ENCODE results near the gene PLIN1. TPM values are rescaled to one million over a fixed set of nuclear protein-coding genes. Genes with fewer than 3 reads are reported as not detected.

PLIN1 gene
- total RNA-seq, 1 donor from 2014 or later: 1.6 TPM

DNA sequence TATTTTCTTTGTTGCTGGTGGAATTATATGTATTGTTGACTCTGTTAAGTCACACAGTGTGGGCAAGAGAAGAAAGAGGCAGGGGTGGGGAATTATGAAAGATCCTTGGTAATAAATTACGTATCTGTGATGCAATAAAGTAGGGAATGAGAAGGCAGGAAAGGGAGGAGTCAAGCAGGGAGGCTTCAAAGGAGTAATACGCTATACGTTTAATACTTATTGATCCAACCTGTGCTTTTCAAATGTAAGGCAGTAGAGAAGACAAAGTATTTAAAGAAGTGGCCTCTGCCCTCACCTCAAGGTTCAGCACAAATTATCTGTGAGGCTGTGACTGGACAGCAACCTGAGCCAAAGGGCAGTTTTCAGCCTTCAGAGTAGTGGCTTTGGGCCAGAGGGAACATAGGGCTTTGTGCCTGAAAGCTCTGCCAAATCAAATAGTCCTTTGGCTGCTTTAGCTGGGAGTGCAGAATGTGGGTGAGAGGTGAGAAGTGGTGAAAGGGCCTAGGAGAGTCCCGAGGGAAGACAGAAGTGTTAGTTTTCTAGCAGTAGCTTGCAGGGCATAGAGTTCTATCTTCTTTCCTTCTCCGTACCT is 1.2 kb upstream of the PLIN1 start:
- no peaks in the 10 kb centered on the region for H3K27me3 ChIP-seq (ENCODE audit: low read depth)
- peaks cover 45% of the 10 kb centered on the region for H3K4me1 ChIP-seq
- H3K27ac ChIP-seq (replicated peaks): peak overlapping the region; percentile 88
- H3K36me3 ChIP-seq: peaks cover 6% of the 10 kb centered on the region
- H3K4me3 ChIP-seq: no peak overlapping the region
- peak; percentile 42 for DNase-seq
- H3K9me3 ChIP-seq (replicated peaks): no peaks in the 10 kb centered on the region
- TF ChIP-seq, protein P1, sequence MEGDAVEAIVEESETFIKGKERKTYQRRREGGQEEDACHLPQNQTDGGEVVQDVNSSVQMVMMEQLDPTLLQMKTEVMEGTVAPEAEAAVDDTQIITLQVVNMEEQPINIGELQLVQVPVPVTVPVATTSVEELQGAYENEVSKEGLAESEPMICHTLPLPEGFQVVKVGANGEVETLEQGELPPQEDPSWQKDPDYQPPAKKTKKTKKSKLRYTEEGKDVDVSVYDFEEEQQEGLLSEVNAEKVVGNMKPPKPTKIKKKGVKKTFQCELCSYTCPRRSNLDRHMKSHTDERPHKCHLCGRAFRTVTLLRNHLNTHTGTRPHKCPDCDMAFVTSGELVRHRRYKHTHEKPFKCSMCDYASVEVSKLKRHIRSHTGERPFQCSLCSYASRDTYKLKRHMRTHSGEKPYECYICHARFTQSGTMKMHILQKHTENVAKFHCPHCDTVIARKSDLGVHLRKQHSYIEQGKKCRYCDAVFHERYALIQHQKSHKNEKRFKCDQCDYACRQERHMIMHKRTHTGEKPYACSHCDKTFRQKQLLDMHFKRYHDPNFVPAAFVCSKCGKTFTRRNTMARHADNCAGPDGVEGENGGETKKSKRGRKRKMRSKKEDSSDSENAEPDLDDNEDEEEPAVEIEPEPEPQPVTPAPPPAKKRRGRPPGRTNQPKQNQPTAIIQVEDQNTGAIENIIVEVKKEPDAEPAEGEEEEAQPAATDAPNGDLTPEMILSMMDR (IDR thresholded peaks at IDR 0.05; ENCODE audit: borderline replicate concordance): no peak
- intact Hi-C loops (cut with micrococcal nuclease): no loop called here

DNA sequence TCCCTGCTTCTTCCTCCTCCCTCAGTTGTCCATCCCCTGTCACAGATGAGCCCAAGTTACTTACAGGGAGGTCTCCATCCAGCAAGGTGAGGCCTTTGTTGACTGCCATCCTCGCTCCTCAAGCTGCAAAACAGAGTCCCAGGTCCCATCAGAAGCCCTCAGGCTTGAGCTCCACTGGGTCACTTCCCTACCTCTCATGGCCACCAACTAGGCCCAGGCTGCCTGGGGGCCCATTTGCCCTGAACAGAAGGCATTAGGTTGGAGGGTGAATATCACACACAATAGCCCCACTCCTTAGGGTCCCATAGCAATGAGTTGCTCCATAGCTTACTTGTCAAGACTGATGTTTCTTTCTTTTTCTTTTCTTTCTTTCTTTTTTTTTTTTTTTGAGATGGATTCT is 1.8 kb downstream of the PLIN1 start:
- H3K36me3 ChIP-seq: no peaks in the 10 kb centered on the region
- H3K27ac ChIP-seq (replicated peaks): no peak overlapping the region
- intact Hi-C loops (cut with micrococcal nuclease): no loop called here
- DNase-seq: no peak
- H3K9me3 ChIP-seq (replicated peaks): no peaks in the 10 kb centered on the region
- no peak overlapping the region for H3K4me3 ChIP-seq
- no peaks in the 10 kb centered on the region for H3K27me3 ChIP-seq (ENCODE audit: low read depth)
- TF ChIP-seq, protein P1 (IDR thresholded peaks at IDR 0.05; ENCODE audit: borderline replicate concordance): no peak
- peaks cover 34% of the 10 kb centered on the region for H3K4me1 ChIP-seq

DNA sequence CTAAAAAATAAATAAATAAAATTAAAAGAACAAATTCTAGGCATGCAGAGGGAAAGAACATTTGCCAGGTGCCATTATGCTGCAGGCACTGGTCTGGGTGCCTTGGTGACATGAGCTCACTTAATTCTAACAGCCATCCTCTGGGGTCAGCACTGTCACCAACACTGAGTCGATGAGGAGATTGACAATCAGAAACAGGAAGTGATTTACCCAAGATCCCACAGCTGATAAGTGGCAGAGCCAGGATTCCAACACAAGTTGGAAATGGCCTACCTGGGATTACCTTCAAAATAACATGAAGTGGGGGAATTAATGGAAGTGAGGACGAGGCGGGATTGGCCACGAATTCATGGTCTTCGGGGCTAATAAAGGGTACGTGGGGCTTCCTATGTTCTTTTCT is 3.6 kb downstream of the PLIN1 start:
- intact Hi-C loops (cut with micrococcal nuclease): no loop called here
- Histone ChIP-seq H3K4me3 (no peak overlapping the region), H3K27me3 (ENCODE audit: low read depth) (no peaks in the 10 kb centered on the region)

DNA sequence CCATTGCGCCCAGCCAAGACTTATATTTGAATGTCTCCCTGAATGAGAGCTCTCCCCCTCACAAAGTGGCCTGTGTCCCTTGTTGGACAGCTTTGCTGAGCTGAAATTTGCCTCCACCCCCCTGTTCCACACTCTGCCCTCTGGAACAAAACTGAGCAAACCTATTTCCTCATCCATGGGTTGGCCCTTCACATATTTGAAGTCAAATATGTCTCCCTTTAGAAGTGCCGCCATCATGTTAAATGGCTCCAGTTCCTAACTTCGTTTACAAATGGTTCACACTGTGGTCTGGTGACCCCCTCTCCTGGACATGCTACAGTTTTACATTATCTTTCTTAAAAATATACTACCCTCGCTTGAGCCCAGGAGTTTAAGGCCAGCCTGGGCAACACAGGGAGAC is 4.6 kb downstream of the PLIN1 start:
- H3K27me3 ChIP-seq (ENCODE audit: low read depth): no peaks in the 10 kb centered on the region
- intact Hi-C loops (cut with micrococcal nuclease): no loop called here
- no peaks in the 10 kb centered on the region for H3K36me3 ChIP-seq
- H3K4me3 ChIP-seq: no peak overlapping the region
- TF ChIP-seq, protein P1 (IDR thresholded peaks at IDR 0.05; ENCODE audit: borderline replicate concordance): no peak
- peaks cover 5% of the 10 kb centered on the region for H3K4me1 ChIP-seq
- H3K27ac ChIP-seq (replicated peaks): no peak overlapping the region
- H3K9me3 ChIP-seq (replicated peaks): no peaks in the 10 kb centered on the region
- DNase-seq: no peak

More for the DNA sequence above, 3.6 kb downstream of the PLIN1 start:
- Histone ChIP-seq H3K4me1 (peaks cover 16% of the 10 kb centered on the region), H3K36me3 (no peaks in the 10 kb centered on the region), H3K27ac (replicated peaks) (no peak overlapping the region), H3K9me3 (replicated peaks) (no peaks in the 10 kb centered on the region)
- TF ChIP-seq, protein P1 (IDR thresholded peaks at IDR 0.05; ENCODE audit: borderline replicate concordance): no peak
- no peak for DNase-seq

DNA sequence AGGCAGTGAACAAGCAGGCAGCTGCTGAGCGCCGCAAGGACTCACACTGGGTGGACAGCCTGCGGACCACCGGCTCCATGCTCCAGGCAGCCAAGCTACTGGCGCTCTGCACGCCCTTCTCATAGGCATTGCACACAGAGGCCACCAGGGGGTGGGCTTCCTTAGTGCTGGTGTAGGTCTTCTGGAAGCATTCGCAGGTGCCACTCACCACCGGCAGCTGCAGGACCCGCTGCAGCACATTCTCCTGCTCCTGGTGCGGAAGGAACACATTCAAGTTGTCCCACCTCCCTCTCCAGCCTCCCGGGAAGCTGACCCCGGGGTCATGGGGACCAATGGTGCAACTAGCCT is 6.0 kb downstream of the PLIN1 start:
- TF ChIP-seq, protein P1 (IDR thresholded peaks at IDR 0.05; ENCODE audit: borderline replicate concordance): peak; percentile 37
- no peak overlapping the region for H3K27ac ChIP-seq (replicated peaks)
- no peak for DNase-seq
- no peak overlapping the region for H3K4me3 ChIP-seq
- H3K36me3 ChIP-seq: no peaks in the 10 kb centered on the region
- no peaks in the 10 kb centered on the region for H3K9me3 ChIP-seq (replicated peaks)
- no peaks in the 10 kb centered on the region for H3K4me1 ChIP-seq
- H3K27me3 ChIP-seq (ENCODE audit: low read depth): no peaks in the 10 kb centered on the region
- intact Hi-C loops (cut with micrococcal nuclease): no loop called here
